ENCODE data around the gene IGFL1. TPM values are rescaled to one million over a fixed set of nuclear protein-coding genes. Genes with fewer than 3 reads are reported as not detected.
"Not testable (repeated sequence)": the region's sequence is repeated elsewhere in the genome, so short reads cannot be mapped to it uniquely, and the experiment has no call there.

Gene IGFL1
- total RNA-seq, 5 donors from 2014 or later (not counting 1 experiment from before 2014, with no cell fraction given): not detected

DNA sequence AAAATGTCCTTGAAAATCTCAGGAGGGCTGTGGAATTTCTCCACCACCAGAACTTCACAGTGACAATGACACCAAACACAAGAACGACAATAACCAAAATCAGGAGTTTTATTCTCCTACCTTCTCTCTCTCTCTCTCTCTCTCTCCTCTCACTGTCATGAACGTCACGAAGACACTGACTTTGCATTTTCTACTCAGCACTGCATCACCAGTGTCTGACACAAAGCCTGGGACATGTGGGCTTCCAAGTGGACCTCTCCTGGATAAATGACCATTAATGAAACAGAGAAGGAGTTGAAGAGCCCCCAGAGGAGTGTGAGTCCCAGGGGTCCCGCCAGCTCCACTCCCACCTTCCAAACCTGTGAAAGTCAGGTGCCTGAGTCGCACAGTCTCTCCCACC lies 16.9 kb upstream of the IGFL1 start:
- H3K4me3 Mint-ChIP-seq; H3K27ac ChIP-seq (ENCODE audit: low read length); H3K4me3 ChIP-seq (ENCODE audit: control insufficient read depth in 1 of 2, extremely low read depth in 1 of 2, low read length in 1 of 2); H3K36me3 Mint-ChIP-seq; H3K4me1 ChIP-seq (ENCODE audit: control insufficient read depth in 1 of 2, extremely low read depth in 1 of 2, insufficient read depth in 2 of 2, low read length in 2 of 2); H3K9me3 Mint-ChIP-seq; ATAC-seq (replicated peaks in 1 of 4); POLR2A ChIA-PET; H3K27ac Mint-ChIP-seq; DNase-seq; H3K36me3 ChIP-seq (ENCODE audit: control insufficient read depth in 2 of 2, extremely low read depth in 1 of 2, insufficient read depth in 1 of 2, low read length in 1 of 2); H3K9me3 ChIP-seq; CTCF ChIA-PET: not testable (repeated sequence)
- peaks cover 4 to 13% (median 6%) of the 10 kb centered on the region in 3 donors for H3K4me1 Mint-ChIP-seq
- H3K27me3 Mint-ChIP-seq: peaks cover 29 to 49% of the 10 kb centered on the region in 2 donors
- 63% methylated on average over 1 of the region's 5 CpGs for WGBS (ENCODE audit: insufficient coverage)
- peaks cover 6 to 36% of the 10 kb centered on the region in 2 experiments for H3K27me3 ChIP-seq (replicated peaks in 1 of 2; ENCODE audit: control insufficient read depth in 2 of 2, extremely low read depth in 1 of 2, insufficient read depth in 2 of 2, low read length in 1 of 2)

DNA sequence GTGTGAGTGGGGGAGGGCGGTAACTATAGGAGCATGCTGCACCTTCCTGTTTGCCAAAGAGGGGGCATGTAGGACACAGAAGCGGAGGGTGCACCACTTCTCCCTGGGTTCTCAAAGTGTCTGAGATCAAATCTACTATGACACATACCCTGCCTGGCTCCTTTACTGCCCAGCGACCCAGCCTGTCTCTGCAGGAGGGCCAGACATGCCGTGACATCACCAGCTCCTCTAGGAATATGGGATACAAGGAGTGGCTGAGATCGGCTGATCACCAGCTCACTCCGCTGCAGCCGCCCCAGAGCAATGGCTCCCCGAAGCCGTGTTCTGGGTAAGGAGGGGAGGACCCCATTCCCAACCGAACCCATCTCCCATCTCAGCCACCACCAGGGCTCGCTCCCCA lies 16.4 kb upstream of the IGFL1 start:
- ChIA-PET POLR2A (no interaction called here), CTCF (no interaction called here)
- Mint-ChIP-seq H3K27me3 (peaks cover 35 to 49% of the 10 kb centered on the region in 2 donors), H3K27ac (no peak overlapping the region), H3K4me1 (peaks cover 4 to 13% (median 6%) of the 10 kb centered on the region in 3 donors), H3K36me3 (no peaks in the 10 kb centered on the region), H3K9me3 (peaks cover 0 to 3% (median 0%) of the 10 kb centered on the region in 3 donors), H3K4me3 (no peak overlapping the region)
- 86% methylated on average over 3 of the region's 11 CpGs for WGBS (ENCODE audit: insufficient coverage)
- ATAC-seq (replicated peaks in 1 of 4): no peak
- Histone ChIP-seq H3K36me3 (ENCODE audit: control insufficient read depth in 2 of 2, extremely low read depth in 1 of 2, insufficient read depth in 1 of 2, low read length in 1 of 2) (no peaks in the 10 kb centered on the region), H3K4me3 (ENCODE audit: control insufficient read depth in 1 of 2, extremely low read depth in 1 of 2, low read length in 1 of 2) (no peak overlapping the region), H3K4me1 (ENCODE audit: control insufficient read depth in 1 of 2, extremely low read depth in 1 of 2, insufficient read depth in 2 of 2, low read length in 2 of 2) (no peaks in the 10 kb centered on the region), H3K27ac (ENCODE audit: low read length) (no peak overlapping the region), H3K9me3 (no peaks in the 10 kb centered on the region), H3K27me3 (replicated peaks in 1 of 2; ENCODE audit: control insufficient read depth in 2 of 2, extremely low read depth in 1 of 2, insufficient read depth in 2 of 2, low read length in 1 of 2) (peaks cover 5 to 37% of the 10 kb centered on the region in 2 experiments)
- DNase-seq: no peak

DNA sequence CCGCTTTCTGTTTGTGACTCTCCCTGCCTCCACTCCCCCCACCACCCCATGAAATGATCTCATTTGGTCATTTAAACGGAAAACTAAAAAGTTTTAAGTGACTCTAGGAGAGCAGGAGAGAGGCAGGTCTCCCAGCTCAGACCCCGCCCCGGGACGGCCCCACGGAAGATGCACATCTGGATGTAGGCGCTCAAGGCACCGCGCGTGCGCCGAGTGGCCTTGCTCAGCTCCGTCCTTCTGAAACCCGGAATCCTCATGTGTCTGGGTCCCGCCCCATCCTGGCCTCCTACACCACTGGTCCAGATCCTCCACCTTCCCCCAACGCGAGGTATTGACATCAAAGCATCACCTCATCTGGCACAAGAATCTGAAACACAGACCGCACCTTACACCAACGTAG lies 15.7 kb upstream of the IGFL1 start:
- Histone ChIP-seq H3K27me3 (replicated peaks in 1 of 2; ENCODE audit: control insufficient read depth in 2 of 2, extremely low read depth in 1 of 2, insufficient read depth in 2 of 2, low read length in 1 of 2) (peaks cover 4 to 35% of the 10 kb centered on the region in 2 experiments), H3K4me3 (ENCODE audit: control insufficient read depth in 1 of 2, extremely low read depth in 1 of 2, low read length in 1 of 2) (no peak overlapping the region), H3K9me3 (no peaks in the 10 kb centered on the region), H3K27ac (ENCODE audit: low read length) (no peak overlapping the region), H3K4me1 (ENCODE audit: control insufficient read depth in 1 of 2, extremely low read depth in 1 of 2, insufficient read depth in 2 of 2, low read length in 2 of 2) (no peaks in the 10 kb centered on the region), H3K36me3 (ENCODE audit: control insufficient read depth in 2 of 2, extremely low read depth in 1 of 2, insufficient read depth in 1 of 2, low read length in 1 of 2) (no peaks in the 10 kb centered on the region)
- peaks cover 37 to 45% of the 10 kb centered on the region in 2 donors for H3K27me3 Mint-ChIP-seq
- H3K4me3 Mint-ChIP-seq: no peak overlapping the region
- H3K4me1 Mint-ChIP-seq: peaks cover 4 to 11% (median 6%) of the 10 kb centered on the region in 3 donors
- no peaks in the 10 kb centered on the region for H3K36me3 Mint-ChIP-seq
- ATAC-seq (replicated peaks in 1 of 4) (no peak), DNase-seq (no peak)
- H3K9me3 Mint-ChIP-seq: peaks cover 0 to 3% (median 0%) of the 10 kb centered on the region in 3 donors
- H3K27ac Mint-ChIP-seq: no peak overlapping the region
- CTCF ChIA-PET: no interaction called here
- WGBS (ENCODE audit: insufficient coverage): 79% methylated on average over 15 of the region's 19 CpGs
- POLR2A ChIA-PET: no interaction called here

DNA sequence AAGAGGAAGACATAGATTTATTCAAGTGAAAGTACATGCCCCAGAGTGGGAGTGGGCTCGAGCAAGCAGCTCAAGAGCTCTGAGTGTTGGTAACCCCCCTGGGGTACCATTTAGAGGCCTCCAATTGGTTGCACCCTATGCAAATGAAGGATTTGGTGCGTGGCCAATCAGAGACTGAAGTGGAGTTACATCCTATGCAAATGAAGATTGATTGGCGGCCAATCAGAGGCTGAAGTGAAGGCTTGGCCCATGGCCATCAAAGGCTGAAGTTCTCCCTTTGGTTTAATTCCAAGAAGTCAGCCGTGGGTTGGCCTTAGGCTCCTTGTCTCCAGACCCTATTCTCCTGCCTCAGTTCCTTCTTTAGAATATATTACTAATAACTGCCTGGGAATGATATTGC lies 12.9 kb upstream of the IGFL1 start:
- Histone ChIP-seq H3K4me1 (ENCODE audit: control insufficient read depth in 1 of 2, extremely low read depth in 1 of 2, insufficient read depth in 2 of 2, low read length in 2 of 2) (no peaks in the 10 kb centered on the region), H3K36me3 (ENCODE audit: control insufficient read depth in 2 of 2, extremely low read depth in 1 of 2, insufficient read depth in 1 of 2, low read length in 1 of 2) (no peaks in the 10 kb centered on the region), H3K27ac (ENCODE audit: low read length) (no peak overlapping the region), H3K27me3 (replicated peaks in 1 of 2; ENCODE audit: control insufficient read depth in 2 of 2, extremely low read depth in 1 of 2, insufficient read depth in 2 of 2, low read length in 1 of 2) (peaks cover 0 to 41% of the 10 kb centered on the region in 2 experiments), H3K9me3 (no peaks in the 10 kb centered on the region), H3K4me3 (ENCODE audit: control insufficient read depth in 1 of 2, extremely low read depth in 1 of 2, low read length in 1 of 2) (no peak overlapping the region)
- Mint-ChIP-seq H3K27ac (no peak overlapping the region), H3K4me1 (no peaks in the 10 kb centered on the region), H3K9me3 (peaks cover 0 to 3% (median 0%) of the 10 kb centered on the region in 3 donors), H3K4me3 (no peak overlapping the region), H3K36me3 (no peaks in the 10 kb centered on the region), H3K27me3 (peaks cover 45% of the 10 kb centered on the region in 2 donors)
- CTCF ChIA-PET: no interaction called here
- POLR2A ChIA-PET: no interaction called here
- DNase-seq (no peak), ATAC-seq (replicated peaks in 1 of 4) (no peak)
- 35% methylated on average over 3 of the region's 4 CpGs for WGBS (ENCODE audit: insufficient coverage)

DNA sequence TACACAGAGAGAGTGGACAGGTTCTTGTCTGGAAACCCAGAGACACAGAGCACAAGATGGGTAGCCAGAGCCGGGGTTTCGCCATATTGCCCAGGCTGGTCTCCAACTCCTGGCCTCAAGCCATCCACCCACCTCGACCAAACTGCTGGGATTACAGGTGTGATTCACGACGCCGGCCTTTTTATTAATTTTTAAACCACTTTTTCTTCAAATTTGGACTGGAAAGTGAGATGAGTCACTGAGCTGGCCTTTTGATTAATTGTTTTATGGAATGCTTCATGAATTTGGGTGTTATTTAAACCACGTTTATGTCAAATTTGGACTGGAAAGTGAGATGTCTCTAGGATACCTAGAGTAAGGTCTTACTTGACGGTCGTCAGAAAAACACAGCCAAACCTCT lies 12.1 kb upstream of the IGFL1 start:
- Histone ChIP-seq H3K27me3 (replicated peaks in 1 of 2; ENCODE audit: control insufficient read depth in 2 of 2, extremely low read depth in 1 of 2, insufficient read depth in 2 of 2, low read length in 1 of 2) (peaks cover 0 to 46% of the 10 kb centered on the region in 2 experiments), H3K4me1 (ENCODE audit: control insufficient read depth in 1 of 2, extremely low read depth in 1 of 2, insufficient read depth in 2 of 2, low read length in 2 of 2) (no peaks in the 10 kb centered on the region), H3K27ac (ENCODE audit: low read length) (no peak overlapping the region), H3K36me3 (ENCODE audit: control insufficient read depth in 2 of 2, extremely low read depth in 1 of 2, insufficient read depth in 1 of 2, low read length in 1 of 2) (no peaks in the 10 kb centered on the region), H3K9me3 (no peaks in the 10 kb centered on the region), H3K4me3 (ENCODE audit: control insufficient read depth in 1 of 2, extremely low read depth in 1 of 2, low read length in 1 of 2) (no peak overlapping the region)
- ATAC-seq (replicated peaks in 1 of 4) (no peak), DNase-seq (no peak)
- ChIA-PET POLR2A (no interaction called here), CTCF (no interaction called here)
- WGBS (ENCODE audit: insufficient coverage): no CpG with 5 or more reads among the region's 9 CpGs
- Mint-ChIP-seq H3K4me1 (no peaks in the 10 kb centered on the region), H3K36me3 (no peaks in the 10 kb centered on the region), H3K27ac (no peak overlapping the region), H3K4me3 (no peak overlapping the region), H3K9me3 (peaks cover 0 to 3% (median 0%) of the 10 kb centered on the region in 3 donors), H3K27me3 (peaks cover 45 to 50% of the 10 kb centered on the region in 2 donors)

DNA sequence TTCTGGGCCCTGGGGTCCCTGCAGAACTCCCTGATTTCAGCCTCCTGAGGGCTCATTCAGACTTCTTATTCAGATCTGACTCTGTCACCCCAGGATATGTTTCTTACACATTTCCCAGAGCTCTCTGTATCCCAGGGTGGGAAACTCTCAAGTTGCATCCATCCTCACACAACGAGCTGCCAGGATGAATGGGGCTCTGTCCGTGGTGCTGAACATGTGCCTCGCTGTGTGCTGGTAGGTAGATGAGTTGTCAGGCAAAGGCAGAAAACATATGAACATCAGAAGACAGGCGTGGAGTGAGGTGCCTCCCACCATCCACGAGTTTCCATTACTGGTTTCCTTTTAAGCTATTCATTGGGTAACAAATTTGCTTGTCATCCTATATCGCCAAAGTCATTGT lies 11.4 kb upstream of the IGFL1 start:
- no peak overlapping the region for H3K27ac ChIP-seq (ENCODE audit: low read length)
- Mint-ChIP-seq H3K4me1 (no peaks in the 10 kb centered on the region), H3K36me3 (no peaks in the 10 kb centered on the region), H3K4me3 (no peak overlapping the region), H3K9me3 (peaks cover 0 to 3% (median 0%) of the 10 kb centered on the region in 3 donors), H3K27me3 (peaks cover 42 to 45% of the 10 kb centered on the region in 2 donors), H3K27ac (no peak overlapping the region)
- no peaks in the 10 kb centered on the region for H3K36me3 ChIP-seq (ENCODE audit: control insufficient read depth in 2 of 2, extremely low read depth in 1 of 2, insufficient read depth in 1 of 2, low read length in 1 of 2)
- POLR2A ChIA-PET: no interaction called here
- no peak for ATAC-seq (replicated peaks in 1 of 4)
- DNase-seq: peak in 4 of 35 experiments; percentile 3 to 27 (median 4)
- H3K4me1 ChIP-seq (ENCODE audit: control insufficient read depth in 1 of 2, extremely low read depth in 1 of 2, insufficient read depth in 2 of 2, low read length in 2 of 2): no peaks in the 10 kb centered on the region
- H3K27me3 ChIP-seq (replicated peaks in 1 of 2; ENCODE audit: control insufficient read depth in 2 of 2, extremely low read depth in 1 of 2, insufficient read depth in 2 of 2, low read length in 1 of 2): peaks cover 0 to 47% of the 10 kb centered on the region in 2 experiments
- no peaks in the 10 kb centered on the region for H3K9me3 ChIP-seq
- WGBS (ENCODE audit: insufficient coverage): no CpG with 5 or more reads among the region's 6 CpGs
- CTCF ChIA-PET: no interaction called here
- H3K4me3 ChIP-seq (ENCODE audit: control insufficient read depth in 1 of 2, extremely low read depth in 1 of 2, low read length in 1 of 2): no peak overlapping the region
